ENCODE measurements around the gene TNS1.

DNA sequence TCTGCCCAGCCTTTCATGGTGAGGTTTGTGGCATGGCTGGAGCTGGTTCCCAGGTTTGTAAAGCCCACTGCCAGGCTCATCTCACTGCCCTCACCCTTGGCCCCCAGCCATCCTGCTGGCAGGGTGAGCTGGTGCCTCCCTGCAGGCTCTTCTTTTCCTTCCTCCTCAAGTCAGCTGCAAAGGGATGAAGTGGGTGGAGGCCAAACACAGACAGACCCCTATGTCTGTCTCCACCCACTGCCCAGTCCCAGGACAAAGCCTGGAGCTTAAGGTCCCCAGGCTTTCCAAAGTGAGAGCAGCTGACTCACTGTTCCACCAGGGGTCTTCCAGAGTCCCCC is 92.0 kb downstream of the TNS1 start:
- TF ChIP-seq EZH2phosphoT487 (IDR thresholded peaks at IDR 0.05; ENCODE audit: insufficient read depth, low read depth): no peak
- no peak for TF ChIP-seq EZH2 (IDR thresholded peaks at IDR 0.05; ENCODE audit: insufficient read depth, poor library complexity, severe bottlenecking)

Data from GM23248 (cell line).